ENCODE measurements around the gene TRIL.

GRCh38 chr7:29005406-29005805, 47.3 kb upstream of the TRIL start:
- no peak for TF ChIP-seq POLR2A (IDR thresholded peaks at IDR 0.05; ENCODE audit: low read length)
- TF ChIP-seq GATA1 (IDR thresholded peaks at IDR 0.05; ENCODE audit: low read depth, low read length) = no peak

All from erythroblast (primary cell).